Suprapubic skin (tissue), 4 donors: ENCODE measurements around the gene DYTN. TPM values are rescaled to one million over a fixed set of nuclear protein-coding genes. Genes with fewer than 3 reads are reported as not detected.

Experiments
- DNase-seq, 2 donors: peaks; one replicate each; pipeline ENCODE4 v3.0.0-alpha.2; 2019; ENCODE audit warnings: low spot score in 2 of 2
- H3K27ac ChIP-seq: fragments of 200-600 bp; sonication (generic); one replicate; pipeline ENCODE4 v1.5.1; 2019
- H3K27me3 ChIP-seq: fragments of 200-600 bp; sonication (generic); one replicate; pipeline ENCODE4 v1.5.1; 2019
- H3K36me3 ChIP-seq: fragments of 200-600 bp; sonication (generic); one replicate; pipeline ENCODE4 v1.5.1; 2019
- H3K4me1 ChIP-seq: fragments of 200-600 bp; sonication (generic); one replicate; pipeline ENCODE4 v1.5.1; 2019
- H3K4me3 ChIP-seq: fragments of 200-600 bp; sonication (generic); one replicate; pipeline ENCODE4 v1.5.1; 2019; ENCODE audit warnings: mild to moderate bottlenecking
- H3K9me3 ChIP-seq: fragments of 200-600 bp; sonication (generic); one replicate; pipeline ENCODE4 v1.5.1; 2019
- EP300 ChIP-seq: sonication (generic); formaldehyde crosslinking; IDR thresholded peaks from one replicate; pipeline ENCODE4 v1.6.1; 2017; ENCODE audit warnings: antibody characterized with exemption
- POLR2A ChIP-seq, 2 donors: fragments of 450-650 bp; IDR thresholded peaks; one replicate each; pipeline ENCODE4 v1.6.1; 2017; ENCODE audit warnings: antibody characterized with exemption in 2 of 2, mild to moderate bottlenecking in 2 of 2, moderate library complexity in 2 of 2
- POLR2AphosphoS5 ChIP-seq, 3 donors: sonication (generic); formaldehyde crosslinking; IDR thresholded peaks; one replicate each; pipeline ENCODE4 v1.6.1; 2017; ENCODE audit warnings: antibody characterized with exemption in 3 of 3
- WGBS: methylation state at CpG from one replicate; pipeline ENCODE4 v1.1.5; 2018; 5-methylcytosine and 5-hydroxymethylcytosine counted together
- total RNA-seq, 4 donors: library from RNA; depleted of rRNA; stranded (reverse); fragments of >200 nt; gene quantifications; one replicate each; pipeline ENCODE4 v1.1.0, GENCODE V29; 2016
- TF ChIP-seq, protein P1 (sequence below), 2 donors: fragments of 200-600 bp in 1 of 2; fragments of 450-650 bp in 1 of 2; sonication (generic) in 1 of 2; IDR thresholded peaks; one replicate each; pipeline ENCODE4 v1.5.1; 2016 to 2019; ENCODE audit warnings: antibody characterized with exemption in 2 of 2, mild to moderate bottlenecking in 1 of 2, moderate library complexity in 1 of 2

The DYTN gene
- total RNA-seq, 4 donors from 2014 or later = not detected

DNA sequence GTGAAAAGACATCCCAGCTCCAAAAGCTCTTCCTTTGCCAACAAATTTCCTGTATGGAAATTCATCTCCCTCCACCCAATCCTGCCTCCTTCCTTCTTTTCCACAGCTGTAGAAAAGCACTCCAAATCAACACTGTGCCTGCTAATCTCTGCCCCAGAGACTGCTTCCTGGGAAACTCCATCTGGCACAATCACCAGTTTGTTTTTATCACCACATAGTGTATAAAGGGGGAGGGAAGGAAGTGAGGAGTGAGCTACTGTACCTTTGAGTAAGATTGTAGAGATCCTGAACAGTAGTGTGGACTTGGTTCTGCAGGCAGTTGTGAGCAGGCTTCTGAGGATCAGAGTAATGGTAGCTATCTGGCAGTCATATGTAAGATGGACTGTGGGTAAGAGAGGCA, 90.6 kb downstream of the DYTN start:
- Histone ChIP-seq H3K4me1 (no peaks in the 10 kb centered on the region), H3K36me3 (no peaks in the 10 kb centered on the region), H3K9me3 (no peaks in the 10 kb centered on the region), H3K4me3 (no peak overlapping the region), H3K27ac (no peak overlapping the region), H3K27me3 (no peaks in the 10 kb centered on the region)
- no peak for DNase-seq
- TF ChIP-seq POLR2AphosphoS5 (IDR thresholded peaks at IDR 0.05) (no peak), EP300 (no peak), POLR2A (IDR thresholded peaks at IDR 0.05) (no peak)
- TF ChIP-seq, protein P1, sequence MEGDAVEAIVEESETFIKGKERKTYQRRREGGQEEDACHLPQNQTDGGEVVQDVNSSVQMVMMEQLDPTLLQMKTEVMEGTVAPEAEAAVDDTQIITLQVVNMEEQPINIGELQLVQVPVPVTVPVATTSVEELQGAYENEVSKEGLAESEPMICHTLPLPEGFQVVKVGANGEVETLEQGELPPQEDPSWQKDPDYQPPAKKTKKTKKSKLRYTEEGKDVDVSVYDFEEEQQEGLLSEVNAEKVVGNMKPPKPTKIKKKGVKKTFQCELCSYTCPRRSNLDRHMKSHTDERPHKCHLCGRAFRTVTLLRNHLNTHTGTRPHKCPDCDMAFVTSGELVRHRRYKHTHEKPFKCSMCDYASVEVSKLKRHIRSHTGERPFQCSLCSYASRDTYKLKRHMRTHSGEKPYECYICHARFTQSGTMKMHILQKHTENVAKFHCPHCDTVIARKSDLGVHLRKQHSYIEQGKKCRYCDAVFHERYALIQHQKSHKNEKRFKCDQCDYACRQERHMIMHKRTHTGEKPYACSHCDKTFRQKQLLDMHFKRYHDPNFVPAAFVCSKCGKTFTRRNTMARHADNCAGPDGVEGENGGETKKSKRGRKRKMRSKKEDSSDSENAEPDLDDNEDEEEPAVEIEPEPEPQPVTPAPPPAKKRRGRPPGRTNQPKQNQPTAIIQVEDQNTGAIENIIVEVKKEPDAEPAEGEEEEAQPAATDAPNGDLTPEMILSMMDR (IDR thresholded peaks at IDR 0.05) = no peak

DNA sequence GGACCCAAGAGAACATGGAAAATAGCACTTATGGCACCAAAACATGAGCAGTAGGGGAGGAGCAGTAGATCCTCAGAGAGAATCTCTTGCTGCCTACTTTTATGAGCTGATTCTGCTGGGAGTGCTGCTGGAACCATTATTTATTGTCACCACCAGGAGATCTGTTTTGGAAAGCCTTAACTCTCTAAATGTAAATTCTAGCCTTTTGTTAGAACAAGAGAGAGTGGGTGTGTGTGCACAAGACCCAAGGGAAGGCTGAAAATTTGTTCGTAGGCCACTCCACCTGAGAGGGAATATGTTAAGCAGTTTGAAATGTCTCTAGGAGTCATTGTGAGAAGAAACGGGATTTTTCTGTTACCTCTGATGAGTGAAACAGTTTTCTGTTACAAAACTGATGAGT, 92.1 kb downstream of the DYTN start:
- H3K4me1 ChIP-seq = peaks cover 5% of the 10 kb centered on the region
- no peak overlapping the region for H3K27ac ChIP-seq
- H3K9me3 ChIP-seq = no peaks in the 10 kb centered on the region
- H3K4me3 ChIP-seq = no peak overlapping the region
- 76% methylated on average over 2 of the region's 2 CpGs for WGBS
- no peak for DNase-seq
- no peaks in the 10 kb centered on the region for H3K27me3 ChIP-seq
- H3K36me3 ChIP-seq = no peaks in the 10 kb centered on the region
- TF ChIP-seq, protein P1 (IDR thresholded peaks at IDR 0.05) = no peak
- TF ChIP-seq POLR2A (IDR thresholded peaks at IDR 0.05) (no peak), EP300 (no peak), POLR2AphosphoS5 (IDR thresholded peaks at IDR 0.05) (no peak)

DNA sequence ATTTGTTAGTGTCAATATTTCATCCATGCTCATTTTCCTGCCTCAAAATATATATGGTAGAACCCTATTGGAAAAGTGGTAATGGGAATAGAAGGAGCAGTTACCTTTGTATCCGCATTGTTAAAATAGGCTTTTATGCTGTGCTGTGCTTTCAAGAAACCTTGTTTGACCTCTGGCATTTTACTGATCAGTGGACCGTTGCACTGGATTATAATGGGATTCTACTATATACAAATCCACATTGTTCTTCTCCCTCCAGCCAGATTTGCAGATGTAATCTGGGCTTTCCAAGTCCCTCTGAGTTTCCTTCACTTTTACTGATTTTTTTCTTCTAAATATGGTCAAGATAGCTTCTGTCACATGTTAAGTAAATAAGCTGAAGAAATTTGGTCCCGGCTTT, 99.2 kb downstream of the DYTN start:
- WGBS = 70% methylated on average over 3 of the region's 3 CpGs
- TF ChIP-seq, protein P1 (IDR thresholded peaks at IDR 0.05) = no peak
- TF ChIP-seq EP300 (no peak), POLR2A (IDR thresholded peaks at IDR 0.05) (no peak), POLR2AphosphoS5 (IDR thresholded peaks at IDR 0.05) (no peak)
- Histone ChIP-seq H3K36me3 (no peaks in the 10 kb centered on the region), H3K9me3 (no peaks in the 10 kb centered on the region), H3K4me3 (no peak overlapping the region), H3K27ac (no peak overlapping the region), H3K27me3 (no peaks in the 10 kb centered on the region), H3K4me1 (peaks cover 5% of the 10 kb centered on the region)
- DNase-seq = no peak

DNA sequence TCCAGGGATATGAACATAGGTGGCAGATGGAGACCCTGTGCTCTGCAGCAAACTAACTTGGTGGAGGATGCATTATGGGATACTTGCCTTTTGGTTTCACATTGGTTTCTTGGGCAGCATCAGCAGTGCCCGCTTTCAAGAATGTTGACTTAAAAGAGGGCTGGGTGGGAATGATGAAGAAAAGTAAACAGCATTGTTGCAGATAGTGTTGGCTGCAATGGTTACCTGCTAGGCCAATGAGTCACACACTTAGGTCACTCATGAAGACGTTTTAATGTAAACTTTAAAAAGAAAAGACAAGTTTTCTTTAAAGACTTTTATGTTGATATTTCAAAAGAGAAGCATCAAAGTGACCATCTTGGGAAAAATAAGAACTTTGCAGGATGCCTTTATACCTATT, 102.0 kb downstream of the DYTN start:
- no peak for TF ChIP-seq POLR2A (IDR thresholded peaks at IDR 0.05)
- TF ChIP-seq, protein P1 (IDR thresholded peaks at IDR 0.05) = no peak
- TF ChIP-seq POLR2AphosphoS5 (IDR thresholded peaks at IDR 0.05) = no peak
- no peak for TF ChIP-seq EP300
- H3K27ac ChIP-seq = no peak overlapping the region
- DNase-seq = no peak
- 82% methylated on average over 2 of the region's 2 CpGs for WGBS
- H3K36me3 ChIP-seq = no peaks in the 10 kb centered on the region
- H3K27me3 ChIP-seq = no peaks in the 10 kb centered on the region
- H3K4me1 ChIP-seq = peaks cover 2% of the 10 kb centered on the region
- no peaks in the 10 kb centered on the region for H3K9me3 ChIP-seq
- no peak overlapping the region for H3K4me3 ChIP-seq

DNA sequence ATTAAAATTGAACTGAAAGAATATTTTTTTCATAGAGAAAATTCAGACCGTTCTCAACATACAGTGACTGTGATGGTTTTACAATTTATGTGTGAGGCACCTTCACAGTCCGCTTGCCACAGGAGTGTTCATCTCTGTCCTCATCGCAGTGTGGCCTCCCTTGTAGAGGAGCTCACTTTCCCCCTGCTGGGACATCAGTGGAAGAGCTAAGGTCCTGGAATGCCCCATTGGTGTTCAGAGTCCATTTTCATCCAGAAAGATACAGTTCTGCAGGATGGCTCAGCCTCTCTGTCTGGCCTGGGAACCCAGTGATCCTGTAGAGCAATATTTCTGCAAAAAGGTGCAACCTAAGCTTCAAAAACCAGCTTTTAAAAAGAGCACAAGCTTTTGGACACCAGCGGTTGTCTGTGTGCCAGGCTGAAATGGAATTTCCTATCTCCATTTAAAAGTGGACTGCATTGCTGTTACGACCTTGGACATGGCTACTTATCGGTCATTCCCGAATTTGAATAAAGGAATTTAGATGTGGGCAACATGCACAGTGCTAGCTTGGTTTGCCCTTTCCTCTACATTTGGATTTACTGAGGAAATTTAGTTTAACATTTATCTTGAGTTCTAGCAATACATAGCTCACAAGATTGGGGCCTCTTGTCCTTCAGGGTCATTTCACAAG, 102.6 kb downstream of the DYTN start:
- 86% methylated on average over 7 of the region's 7 CpGs for WGBS
- Histone ChIP-seq H3K27ac (no peak overlapping the region), H3K4me1 (peaks cover 2% of the 10 kb centered on the region), H3K27me3 (no peaks in the 10 kb centered on the region), H3K9me3 (no peaks in the 10 kb centered on the region), H3K4me3 (no peak overlapping the region), H3K36me3 (no peaks in the 10 kb centered on the region)
- no peak for TF ChIP-seq POLR2A (IDR thresholded peaks at IDR 0.05)
- TF ChIP-seq, protein P1 (IDR thresholded peaks at IDR 0.05) = no peak
- TF ChIP-seq EP300 = no peak
- TF ChIP-seq POLR2AphosphoS5 (IDR thresholded peaks at IDR 0.05) = no peak
- no peak for DNase-seq
